HUES6 (cell line): ENCODE data around the gene XAGE1B.
"Not testable (repeated sequence)": the region's sequence is repeated elsewhere in the genome, so short reads cannot be mapped to it uniquely, and the experiment has no call there.

Source experiments
- H3K27ac ChIP-seq: 2 replicates; pipeline ENCODE4 v1.7.0; 2013; ENCODE audit warnings: low read depth, mild to moderate bottlenecking, low read length, inconsistent platforms
- H3K27me3 ChIP-seq: 2 replicates; pipeline ENCODE4 v1.6.1; 2013; ENCODE audit warnings: low read length; ENCODE audit not compliant: control insufficient read depth, insufficient read depth
- H3K36me3 ChIP-seq: 2 replicates; pipeline ENCODE4 v1.6.1; 2013; ENCODE audit warnings: low read length; ENCODE audit not compliant: control insufficient read depth, insufficient read depth
- H3K4me1 ChIP-seq: 2 replicates; pipeline ENCODE4 v1.6.1; 2013; ENCODE audit warnings: low read length; ENCODE audit not compliant: control insufficient read depth, insufficient read depth
- H3K4me3 ChIP-seq: 2 replicates; pipeline ENCODE4 v1.5.1; 2013; ENCODE audit warnings: low read depth, low read length
- H3K9ac ChIP-seq: one replicate; pipeline ENCODE4 v1.6.1; 2013; ENCODE audit warnings: mild to moderate bottlenecking, low read length
- H3K9me3 ChIP-seq: 2 replicates; pipeline ENCODE4 v1.6.1; 2013; ENCODE audit warnings: low read depth, low read length; ENCODE audit not compliant: control insufficient read depth, insufficient read depth

XAGE1B gene, protein sequence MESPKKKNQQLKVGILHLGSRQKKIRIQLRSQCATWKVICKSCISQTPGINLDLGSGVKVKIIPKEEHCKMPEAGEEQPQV

DNA sequence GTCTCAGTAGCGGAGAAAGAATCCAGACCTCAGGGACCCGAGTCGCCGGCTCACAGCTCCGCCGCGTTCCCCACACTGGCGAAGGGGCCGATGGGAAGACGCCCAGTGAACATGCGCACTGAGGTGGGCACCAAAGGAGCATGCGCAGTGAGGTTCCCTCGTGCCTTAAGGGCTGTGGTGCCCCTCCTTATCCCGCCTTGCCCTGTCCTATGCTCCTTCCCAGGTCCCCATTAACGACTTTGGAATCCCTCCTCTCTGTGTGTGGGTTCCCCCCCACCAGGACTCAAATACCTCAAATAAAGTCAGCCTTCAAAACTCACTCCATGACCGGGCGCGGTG lies at the start of gene XAGE1B:
Gene XAGE1B, minus strand, starts transcription at position 77 of the 339 bp plus-strand sequence. CDS start 1,536 bp downstream, outside the sequence.
- not testable (repeated sequence) for H3K36me3 ChIP-seq, H3K9ac ChIP-seq, H3K9me3 ChIP-seq, H3K4me1 ChIP-seq, H3K4me3 ChIP-seq, H3K27me3 ChIP-seq, H3K27ac ChIP-seq

DNA sequence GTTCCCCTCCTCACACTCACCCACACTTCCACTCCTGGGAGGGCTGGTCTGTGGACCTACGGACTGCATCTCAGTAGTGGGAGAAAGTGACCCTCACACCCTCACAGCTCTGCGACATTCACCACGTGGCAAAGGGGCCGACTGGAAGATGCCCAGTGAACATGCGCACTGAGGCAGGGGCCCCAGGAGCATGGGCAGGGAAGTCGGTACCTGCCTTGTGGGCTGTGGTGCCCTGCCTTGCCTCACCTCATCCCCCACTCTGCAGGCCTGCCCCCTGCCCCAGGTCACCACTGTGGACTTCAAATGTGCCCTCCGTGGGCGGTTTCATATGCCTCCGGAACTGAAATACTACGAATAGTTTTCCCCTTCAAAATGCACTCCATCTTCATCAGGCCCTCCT lies 46.2 kb upstream of the XAGE1B start:
- H3K9ac ChIP-seq: no peak overlapping the region
- H3K4me1 ChIP-seq: no peaks in the 10 kb centered on the region
- H3K27ac ChIP-seq: no peak overlapping the region
- peaks cover 7% of the 10 kb centered on the region; the same call in 1 of the 2 replicates for H3K27me3 ChIP-seq
- H3K9me3 ChIP-seq: peaks cover 14% of the 10 kb centered on the region; the same call in 1 of the 2 replicates
- H3K36me3 ChIP-seq: no peaks in the 10 kb centered on the region
- H3K4me3 ChIP-seq: no peak overlapping the region

DNA sequence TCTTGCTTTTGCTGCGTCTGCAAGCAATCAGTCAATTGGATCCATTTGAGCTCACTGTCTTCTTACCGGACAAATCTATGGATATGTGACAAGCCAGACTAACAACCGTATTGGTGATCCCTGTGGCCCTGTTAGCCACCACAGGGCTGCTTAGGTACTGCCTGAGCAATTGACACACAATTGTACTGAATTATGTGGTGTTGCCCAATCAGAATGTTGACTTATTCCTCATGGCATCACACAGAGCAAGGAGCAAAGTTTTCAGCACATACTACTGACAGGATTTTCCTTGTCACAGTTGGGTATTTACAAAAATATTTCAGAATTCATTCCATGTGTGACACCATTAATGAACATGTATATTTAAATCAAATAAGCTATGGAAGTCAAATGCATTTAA lies 41.3 kb upstream of the XAGE1B start:
- no peak overlapping the region for H3K27ac ChIP-seq

DNA sequence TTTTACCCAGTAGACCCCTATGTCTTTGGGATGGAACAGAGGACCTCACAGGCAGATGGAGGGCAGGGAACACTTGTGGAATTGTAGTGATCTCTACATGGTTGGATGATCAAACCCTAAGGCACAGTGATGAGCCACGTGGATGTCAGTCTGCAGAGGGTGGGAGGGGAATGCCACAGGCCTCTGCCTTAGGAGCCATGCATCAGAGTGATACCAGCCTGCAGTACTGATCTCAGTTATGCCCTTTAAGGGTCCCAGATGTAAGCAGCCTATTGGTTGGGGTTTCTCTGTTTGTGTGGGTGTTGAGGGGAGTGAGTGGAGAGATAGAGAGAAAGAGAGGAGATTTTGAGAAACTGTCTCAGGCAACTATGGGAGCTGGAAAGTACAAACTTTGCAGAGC lies 39.9 kb upstream of the XAGE1B start:
- no peak overlapping the region for H3K4me3 ChIP-seq
- H3K9ac ChIP-seq: no peak overlapping the region
- H3K9me3 ChIP-seq: peaks cover 8% of the 10 kb centered on the region; the same call in 1 of the 2 replicates
- H3K27ac ChIP-seq: no peak overlapping the region
- no peaks in the 10 kb centered on the region for H3K4me1 ChIP-seq
- H3K36me3 ChIP-seq: no peaks in the 10 kb centered on the region
- no peaks in the 10 kb centered on the region for H3K27me3 ChIP-seq

More for the DNA sequence above, 41.3 kb upstream of the XAGE1B start:
- Histone ChIP-seq H3K36me3 (no peaks in the 10 kb centered on the region), H3K9ac (no peak overlapping the region), H3K4me3 (no peak overlapping the region), H3K9me3 (peaks cover 15% of the 10 kb centered on the region; the same call in 1 of the 2 replicates), H3K27me3 (no peaks in the 10 kb centered on the region), H3K4me1 (no peaks in the 10 kb centered on the region)

DNA sequence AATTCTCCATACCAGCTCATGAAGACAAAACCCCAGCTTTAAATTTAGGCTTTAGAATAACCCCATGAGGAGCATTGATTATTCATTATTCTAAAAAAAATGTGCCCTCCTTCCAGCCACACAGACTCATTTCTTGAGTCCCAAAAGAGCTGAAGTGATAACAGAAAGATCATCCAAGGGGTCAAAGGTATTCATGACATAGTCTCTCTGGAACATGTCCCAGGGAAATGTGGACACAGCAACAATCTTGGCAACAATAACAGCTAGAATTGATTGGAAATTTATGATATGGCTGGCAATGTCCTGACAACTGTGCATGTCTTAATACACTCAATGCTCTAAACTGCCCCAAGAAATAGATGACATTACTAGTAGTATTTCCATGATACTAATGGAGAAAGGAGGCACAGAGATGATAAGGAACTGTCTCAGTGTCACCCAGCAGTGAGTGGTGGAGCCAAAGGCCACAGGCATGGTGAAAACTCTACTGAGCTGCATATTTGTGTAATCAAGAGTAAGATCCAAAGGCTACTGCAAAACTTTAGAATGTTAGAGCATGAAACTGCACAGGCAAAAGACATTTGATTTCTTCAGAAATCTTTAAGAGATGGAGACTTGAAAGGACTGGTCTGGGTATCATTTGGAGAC lies 37.3 kb upstream of the XAGE1B start:
- Histone ChIP-seq H3K9ac (no peak overlapping the region), H3K27me3 (no peaks in the 10 kb centered on the region), H3K4me1 (no peaks in the 10 kb centered on the region), H3K27ac (no peak overlapping the region), H3K36me3 (no peaks in the 10 kb centered on the region), H3K9me3 (peaks cover 18% of the 10 kb centered on the region; the same call in 1 of the 2 replicates), H3K4me3 (no peak overlapping the region)

DNA sequence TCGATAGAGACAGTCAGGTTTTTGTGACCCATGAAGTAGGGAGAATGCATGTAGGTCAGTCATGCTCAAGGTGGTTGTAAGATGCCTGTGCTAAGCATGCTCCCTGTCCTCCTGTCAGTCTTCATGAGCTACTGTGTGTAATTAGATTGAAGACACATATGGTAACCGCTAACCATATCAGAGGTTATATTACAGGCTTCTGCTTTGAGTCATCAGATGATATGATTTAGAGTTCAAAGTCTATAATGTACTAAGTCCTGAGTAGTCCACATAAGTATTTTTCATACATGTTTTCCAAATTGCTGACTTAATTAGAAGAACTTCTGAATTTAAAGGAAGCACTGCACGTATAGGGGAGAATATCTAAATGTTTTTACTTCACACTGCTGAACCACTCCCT lies 31.9 kb upstream of the XAGE1B start:
- not testable (repeated sequence) for H3K9ac ChIP-seq, H3K27me3 ChIP-seq, H3K27ac ChIP-seq, H3K4me1 ChIP-seq, H3K36me3 ChIP-seq, H3K4me3 ChIP-seq
- peaks cover 11% of the 10 kb centered on the region; the same call in 1 of the 2 replicates for H3K9me3 ChIP-seq

DNA sequence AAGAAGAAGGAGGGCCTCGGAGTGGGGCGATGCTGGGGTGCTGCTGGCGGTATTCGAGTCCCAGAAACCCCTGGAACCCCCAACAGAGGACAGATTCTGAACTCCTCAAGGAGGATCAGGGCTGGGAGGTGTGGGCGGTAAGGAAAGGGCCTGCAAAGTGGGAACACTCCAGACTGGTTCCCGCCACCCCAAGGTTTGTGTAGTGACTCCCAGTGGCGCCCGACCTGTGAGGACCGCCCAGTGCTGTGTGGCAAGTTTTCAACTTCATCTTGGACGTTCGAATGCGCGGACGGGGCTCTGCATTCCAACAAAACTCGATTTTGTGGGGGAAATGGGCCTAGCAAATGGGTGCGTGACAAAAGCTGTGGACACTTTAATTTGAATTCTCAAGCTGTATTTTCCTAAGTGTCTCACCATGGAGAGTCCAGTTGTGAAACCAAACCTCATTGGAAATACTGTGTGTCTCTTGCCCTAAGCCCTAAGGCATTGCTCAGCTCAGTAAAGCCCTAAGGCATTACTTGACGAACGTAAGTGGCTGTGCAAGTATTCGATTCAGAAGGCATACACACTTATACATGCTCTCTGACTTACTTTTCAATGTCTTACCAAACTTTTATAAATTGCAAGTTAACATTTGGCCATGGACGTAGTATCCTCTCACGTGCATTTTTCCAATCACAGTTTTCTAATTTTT lies 27.4 kb upstream of the XAGE1B start:
- peaks cover 4% of the 10 kb centered on the region; the same call in 1 of the 2 replicates for H3K27me3 ChIP-seq
- H3K4me1 ChIP-seq: no peaks in the 10 kb centered on the region; the same call in 1 of the 2 replicates
- no peak overlapping the region for H3K9ac ChIP-seq
- H3K4me3 ChIP-seq: no peak overlapping the region
- H3K27ac ChIP-seq: no peak overlapping the region
- no peaks in the 10 kb centered on the region for H3K36me3 ChIP-seq
- peaks cover 4% of the 10 kb centered on the region; the same call in 1 of the 2 replicates for H3K9me3 ChIP-seq

DNA sequence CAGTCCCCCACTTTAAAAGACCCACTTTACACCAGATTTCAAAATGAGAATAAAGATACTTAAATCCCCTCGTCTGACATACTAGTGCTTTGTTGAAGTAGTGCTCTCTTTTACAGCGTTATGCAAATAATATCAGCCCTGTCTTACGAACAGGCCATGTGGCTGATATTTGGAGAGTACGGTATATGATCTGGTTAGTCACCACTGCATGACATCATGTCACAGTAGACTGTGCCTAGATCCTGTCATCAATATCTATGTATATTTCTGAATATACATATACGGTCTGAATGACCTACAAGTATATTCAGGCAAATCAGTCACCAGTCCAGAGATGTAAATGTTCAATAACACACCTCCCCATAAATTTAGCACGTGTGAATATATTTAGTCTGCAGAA lies 25.4 kb upstream of the XAGE1B start:
- Histone ChIP-seq H3K9ac (no peak overlapping the region), H3K4me1 (no peaks in the 10 kb centered on the region; the same call in 1 of the 2 replicates), H3K4me3 (no peak overlapping the region), H3K27ac (no peak overlapping the region), H3K9me3 (peaks cover 4% of the 10 kb centered on the region; the same call in 1 of the 2 replicates), H3K36me3 (no peaks in the 10 kb centered on the region), H3K27me3 (peaks cover 4% of the 10 kb centered on the region; the same call in 1 of the 2 replicates)

DNA sequence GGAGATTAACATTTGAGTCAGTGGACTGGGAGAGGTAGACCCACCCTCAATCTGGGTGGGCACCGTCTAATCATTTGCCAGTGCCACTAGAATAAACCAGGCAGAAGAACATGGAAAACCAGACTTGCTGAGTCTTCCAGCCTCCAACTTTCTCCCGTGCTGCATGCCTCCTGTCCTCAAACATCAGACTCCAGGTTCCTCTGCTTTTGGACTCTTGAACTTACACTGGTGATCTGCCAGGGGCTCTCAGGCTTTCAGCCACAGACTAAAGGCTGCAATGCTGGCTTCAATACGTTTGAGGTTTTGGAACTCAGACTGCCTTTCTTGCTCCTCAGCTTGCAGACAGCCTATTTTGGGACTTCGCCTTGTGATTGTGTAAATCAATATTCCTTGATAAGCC lies 24.2 kb upstream of the XAGE1B start:
- not testable (repeated sequence) for H3K27ac ChIP-seq, H3K9me3 ChIP-seq, H3K27me3 ChIP-seq, H3K4me3 ChIP-seq, H3K36me3 ChIP-seq, H3K9ac ChIP-seq, H3K4me1 ChIP-seq

DNA sequence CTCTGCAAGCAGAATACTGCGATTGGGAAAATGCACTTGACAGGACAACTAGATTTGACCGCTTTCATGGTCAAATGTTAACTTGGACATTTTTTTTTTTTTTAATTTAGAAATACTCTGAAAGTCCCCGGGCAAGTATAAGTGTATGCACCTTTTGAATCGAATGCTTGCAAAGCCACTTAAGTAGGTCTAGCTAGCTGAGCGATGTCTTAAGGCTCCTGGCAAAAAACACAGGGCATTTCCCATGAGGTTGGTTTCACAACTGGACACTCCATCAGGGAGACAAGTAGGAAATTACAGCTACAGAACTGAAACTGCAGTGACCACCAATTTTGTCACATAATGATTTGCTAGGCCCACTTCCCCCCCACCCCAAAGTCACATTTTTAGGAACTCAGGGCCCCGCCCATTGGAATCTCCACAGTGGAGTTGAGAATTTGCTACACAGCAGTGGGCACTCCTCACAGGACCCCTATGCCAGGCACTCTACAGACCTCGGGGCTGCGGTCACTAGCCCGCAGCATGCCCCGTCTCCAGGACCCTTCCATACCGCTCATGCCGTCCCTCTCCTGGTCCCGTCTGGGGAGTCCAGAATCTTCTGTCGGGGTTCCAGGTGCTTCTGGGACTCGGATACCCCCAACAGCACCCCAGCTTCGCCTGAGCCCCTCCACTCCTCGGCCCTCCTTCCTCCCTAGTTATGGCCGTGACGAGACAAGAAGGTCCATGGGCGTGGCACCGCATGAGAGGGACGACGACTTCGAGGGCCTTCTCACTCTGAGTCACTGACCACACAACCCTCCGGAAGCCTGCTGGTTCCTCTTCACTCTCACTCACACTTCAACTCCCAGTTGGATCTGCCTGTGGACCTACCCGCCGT lies 515 bp downstream of the XAGE1B start:
- not testable (repeated sequence) for H3K4me3 ChIP-seq, H3K4me1 ChIP-seq, H3K9ac ChIP-seq, H3K36me3 ChIP-seq, H3K27ac ChIP-seq, H3K27me3 ChIP-seq, H3K9me3 ChIP-seq

DNA sequence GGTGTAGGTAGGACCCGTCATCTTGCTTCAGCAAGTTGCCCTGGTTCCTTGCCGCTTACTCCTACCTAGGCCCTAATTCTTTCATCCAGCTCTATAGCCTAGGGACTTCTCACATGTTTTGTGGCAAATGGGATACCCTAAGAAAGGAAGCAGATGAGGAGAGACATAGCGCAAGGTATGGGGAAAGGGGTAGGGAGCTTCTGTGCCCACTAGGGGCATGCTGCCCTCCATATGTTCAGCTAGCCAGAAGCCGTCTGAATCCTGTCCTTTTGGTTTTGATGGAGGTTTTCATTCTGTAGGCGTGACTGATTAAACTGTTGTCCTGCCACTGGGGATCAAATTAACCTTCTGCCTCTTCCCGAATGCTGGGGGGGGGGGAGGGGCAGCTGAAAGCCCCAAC lies 5.7 kb downstream of the XAGE1B start:
- H3K9me3 ChIP-seq, H3K4me1 ChIP-seq, H3K27me3 ChIP-seq, H3K27ac ChIP-seq, H3K4me3 ChIP-seq, H3K36me3 ChIP-seq, H3K9ac ChIP-seq: not testable (repeated sequence)
